ENCODE measurements around the gene MVP. TPM values are rescaled to one million over a fixed set of nuclear protein-coding genes. Genes with fewer than 3 reads are reported as not detected.

MVP gene
- total RNA-seq, 2 experiments from 2014 or later, result 32.5 to 33.2 TPM

- Mint-ChIP-seq H3K4me1 (ENCODE audit: low read depth) (peaks cover 16% of the 10 kb centered on the region), H3K27ac (no peak overlapping the region), H3K9me3 (no peaks in the 10 kb centered on the region), H3K36me3 (ENCODE audit: low read depth) (no peaks in the 10 kb centered on the region), H3K4me3 (no peak overlapping the region), H3K27me3 (peaks cover 28% of the 10 kb centered on the region)
- no peak for DNase-seq
- no peak for TF ChIP-seq CTCF (IDR thresholded peaks at IDR 0.05)
- POLR2A ChIA-PET, result interaction anchor here (0.8 kb wide), 2 partner anchors 51 to 87 kb away, joined by 3 read pairs; partner anchors contain the start of gene KCTD13
- ATAC-seq, result no peak
- CTCF ChIA-PET, result interaction anchor here (0.8 kb wide), 1 partner anchor 9 kb away, joined by 4 read pairs; no protein-coding TSS in a partner anchor
- intact Hi-C loops (cut with micrococcal nuclease), result no loop called here
Measured at GRCh38 chr16:29875206-29875605, 54.9 kb downstream of the MVP start.

- peaks cover 16% of the 10 kb centered on the region for H3K4me1 Mint-ChIP-seq (ENCODE audit: low read depth)
- H3K4me3 Mint-ChIP-seq, result peak overlapping the region; percentile 61
- H3K36me3 Mint-ChIP-seq (ENCODE audit: low read depth), result no peaks in the 10 kb centered on the region
- TF ChIP-seq CTCF (IDR thresholded peaks at IDR 0.05), result no peak
- H3K27ac Mint-ChIP-seq, result no peak overlapping the region
- DNase-seq, result no peak
- no peak for ATAC-seq
- intact Hi-C loops (cut with micrococcal nuclease), result no loop called here
- H3K9me3 Mint-ChIP-seq, result no peaks in the 10 kb centered on the region
- POLR2A ChIA-PET, result interaction anchor here (0.8 kb wide), 1 partner anchor 86 kb away, joined by 3 read pairs; no protein-coding TSS in a partner anchor
- peaks cover 30% of the 10 kb centered on the region for H3K27me3 Mint-ChIP-seq
- CTCF ChIA-PET, result interaction anchor here (0.8 kb wide), 1 partner anchor 8 kb away, joined by 4 read pairs; no protein-coding TSS in a partner anchor
Measured at GRCh38 chr16:29876217-29876593, 55.9 kb downstream of the MVP start.

- H3K27ac Mint-ChIP-seq, result no peak overlapping the region
- H3K27me3 Mint-ChIP-seq, result peaks cover 30% of the 10 kb centered on the region
- POLR2A ChIA-PET, result interaction anchor here (0.9 to 1.5 kb wide), 4 partner anchors 12 to 75 kb away, joined by 3 to 4 read pairs (median 3); partner anchors contain the start of gene KCTD13
- H3K36me3 Mint-ChIP-seq (ENCODE audit: low read depth), result no peaks in the 10 kb centered on the region
- CTCF ChIA-PET, result interaction anchor here (1.4 to 2.0 kb wide), 2 partner anchors 28 to 155 kb away, joined by 6 to 14 read pairs; no protein-coding TSS in a partner anchor
- no peaks in the 10 kb centered on the region for H3K9me3 Mint-ChIP-seq
- TF ChIP-seq CTCF (IDR thresholded peaks at IDR 0.05), result no peak
- DNase-seq (peak; percentile 50), ATAC-seq (peak; percentile 52)
- peak overlapping the region; percentile 61 for H3K4me3 Mint-ChIP-seq
- intact Hi-C loops (cut with micrococcal nuclease), result no loop called here
- peaks cover 16% of the 10 kb centered on the region for H3K4me1 Mint-ChIP-seq (ENCODE audit: low read depth)
Measured at GRCh38 chr16:29876594-29877249, 56.5 kb downstream of the MVP start.

GRCh38 chr16:29877266-29877961, 57.2 kb downstream of the MVP start:
- Mint-ChIP-seq H3K4me3 (peak overlapping the region; percentile 61), H3K36me3 (ENCODE audit: low read depth) (no peaks in the 10 kb centered on the region), H3K9me3 (no peaks in the 10 kb centered on the region), H3K4me1 (ENCODE audit: low read depth) (peaks cover 16% of the 10 kb centered on the region), H3K27me3 (peaks cover 30% of the 10 kb centered on the region), H3K27ac (no peak overlapping the region)
- ChIA-PET CTCF (interaction anchor here (1.4 to 2.0 kb wide), 2 partner anchors 29 to 155 kb away, joined by 6 to 14 read pairs; no protein-coding TSS in a partner anchor), POLR2A (interaction anchor here (0.9 to 1.5 kb wide), 5 partner anchors 13 to 74 kb away, joined by 3 to 5 read pairs (median 3); partner anchors contain the start of gene KCTD13)
- intact Hi-C loops (cut with micrococcal nuclease), result no loop called here
- peak; percentile 89 for ATAC-seq
- peak; percentile 81 for DNase-seq
- TF ChIP-seq CTCF (IDR thresholded peaks at IDR 0.05), result no peak
